Mucosa of stomach (tissue), 1 donor: ENCODE data around the gene BCAT1.
A peak's percentile ranks its signal among the peaks of the same experiment; 100 is the strongest.

Experiments used
- H3K27me3 ChIP-seq: one replicate; pipeline ENCODE4 v1.7.0; 2013; ENCODE audit warnings: mild to moderate bottlenecking, low read length; ENCODE audit not compliant: control insufficient read depth, insufficient read depth
- H3K36me3 ChIP-seq: one replicate; pipeline ENCODE4 v1.7.0; 2013; ENCODE audit warnings: low read length; ENCODE audit not compliant: control insufficient read depth, insufficient read depth
- H3K4me1 ChIP-seq: one replicate; pipeline ENCODE4 v1.7.0; 2013; ENCODE audit warnings: mild to moderate bottlenecking, low read length; ENCODE audit not compliant: control insufficient read depth, insufficient read depth
- H3K4me3 ChIP-seq: one replicate; pipeline ENCODE4 v1.7.0; 2013; ENCODE audit warnings: low read length
- H3K9ac ChIP-seq: one replicate; pipeline ENCODE4 v1.7.0; 2013; ENCODE audit warnings: mild to moderate bottlenecking, low read length, moderate library complexity
- H3K9me3 ChIP-seq: one replicate; pipeline ENCODE4 v1.7.0; 2013; ENCODE audit warnings: mild to moderate bottlenecking, low read length, moderate library complexity; ENCODE audit not compliant: control insufficient read depth
- donor health status: Pancreatic carcinoma.

BCAT1 gene

GRCh38 chr12:24948757-24949722, at the start of gene BCAT1:
BCAT1 (minus strand) TSS chr12:24949101; CDS start chr12:24948932, 169 bp downstream.
- peak within 1 kb of the TSS; percentile 41 for H3K9ac ChIP-seq
- peak within 1 kb of the TSS; percentile 40 for H3K4me3 ChIP-seq
- H3K4me1 ChIP-seq, result no peaks in the 10 kb centered on the region
- H3K9me3 ChIP-seq, result no peaks in the 10 kb centered on the region
- H3K36me3 ChIP-seq, result no peaks in the 10 kb centered on the region
- peaks cover 29% of the 10 kb centered on the region for H3K27me3 ChIP-seq

DNA sequence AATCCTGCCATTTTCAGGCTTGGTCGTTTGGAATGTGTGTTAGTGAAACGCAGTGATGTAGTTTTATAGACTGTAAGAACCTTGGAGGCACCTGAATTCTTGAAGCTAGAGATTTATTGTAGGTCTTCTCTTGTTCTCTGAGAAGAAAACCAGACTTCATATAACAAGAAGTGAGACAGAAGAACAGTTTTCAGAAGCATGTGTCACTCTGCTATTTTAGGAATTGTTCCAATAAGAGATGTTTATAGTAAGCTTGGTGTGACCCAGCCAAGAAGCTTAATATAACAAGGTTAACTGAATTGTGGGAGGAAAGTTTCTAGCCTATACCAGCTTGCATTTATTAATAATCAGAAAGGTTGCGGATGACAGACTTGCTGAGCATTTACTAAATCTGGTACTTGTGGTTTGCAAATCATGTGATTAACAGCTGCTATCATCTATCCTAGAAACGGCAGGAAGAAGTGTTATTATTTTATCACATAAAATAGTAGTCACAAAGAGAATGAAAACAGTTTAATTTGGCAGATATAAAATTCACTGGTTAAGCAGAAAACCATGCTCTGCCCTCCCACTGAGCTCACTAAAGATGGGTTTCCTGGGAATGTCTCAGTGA, 49.2 kb upstream of the BCAT1 start:
- Histone ChIP-seq H3K9ac (no peak overlapping the region), H3K27me3 (no peaks in the 10 kb centered on the region), H3K9me3 (no peaks in the 10 kb centered on the region), H3K36me3 (no peaks in the 10 kb centered on the region), H3K4me1 (no peaks in the 10 kb centered on the region), H3K4me3 (no peak overlapping the region)

GRCh38 chr12:24997496-24997895, 48.6 kb upstream of the BCAT1 start:
- H3K36me3 ChIP-seq, result no peaks in the 10 kb centered on the region
- no peaks in the 10 kb centered on the region for H3K27me3 ChIP-seq
- H3K9ac ChIP-seq, result no peak overlapping the region
- no peaks in the 10 kb centered on the region for H3K4me1 ChIP-seq
- no peak overlapping the region for H3K4me3 ChIP-seq
- no peaks in the 10 kb centered on the region for H3K9me3 ChIP-seq

DNA sequence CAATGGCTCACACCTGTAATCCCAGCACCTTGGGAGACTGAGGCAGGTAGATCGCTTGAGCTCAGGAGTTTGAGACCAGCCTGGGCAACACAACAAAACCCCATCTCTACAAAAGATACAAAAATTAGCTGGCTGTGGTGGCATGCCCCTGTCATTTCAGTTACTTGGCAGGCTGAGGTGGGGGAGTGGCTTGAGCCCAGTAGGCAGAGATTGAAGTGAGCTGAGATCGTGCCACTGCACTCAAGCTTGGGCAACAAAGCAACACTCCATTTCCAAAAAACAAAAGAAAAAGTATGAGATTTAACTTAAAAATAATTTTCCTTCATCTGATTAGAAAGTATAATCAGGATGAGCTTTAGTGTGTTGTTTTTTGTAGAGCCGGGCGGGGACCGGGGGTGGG, 47.9 kb upstream of the BCAT1 start:
- no peak overlapping the region for H3K4me3 ChIP-seq
- no peaks in the 10 kb centered on the region for H3K27me3 ChIP-seq
- H3K4me1 ChIP-seq, result no peaks in the 10 kb centered on the region
- no peak overlapping the region for H3K9ac ChIP-seq
- H3K36me3 ChIP-seq, result no peaks in the 10 kb centered on the region
- no peaks in the 10 kb centered on the region for H3K9me3 ChIP-seq

GRCh38 chr12:24996102-24996797, 47.3 kb upstream of the BCAT1 start:
- no peaks in the 10 kb centered on the region for H3K9me3 ChIP-seq
- no peaks in the 10 kb centered on the region for H3K27me3 ChIP-seq
- H3K36me3 ChIP-seq, result no peaks in the 10 kb centered on the region
- H3K9ac ChIP-seq, result no peak overlapping the region
- no peaks in the 10 kb centered on the region for H3K4me1 ChIP-seq
- no peak overlapping the region for H3K4me3 ChIP-seq

- H3K4me1 ChIP-seq, result no peaks in the 10 kb centered on the region
- no peak overlapping the region for H3K4me3 ChIP-seq
- H3K9ac ChIP-seq, result no peak overlapping the region
- no peaks in the 10 kb centered on the region for H3K9me3 ChIP-seq
- H3K36me3 ChIP-seq, result no peaks in the 10 kb centered on the region
- H3K27me3 ChIP-seq, result no peaks in the 10 kb centered on the region
These were observed 44.9 kb upstream of the BCAT1 start for GRCh38 chr12:24993793-24994192.

GRCh38 chr12:24991209-24992049, 42.5 kb upstream of the BCAT1 start:
- Histone ChIP-seq H3K27me3 (no peaks in the 10 kb centered on the region), H3K36me3 (no peaks in the 10 kb centered on the region), H3K9me3 (no peaks in the 10 kb centered on the region), H3K9ac (no peak overlapping the region), H3K4me3 (no peak overlapping the region), H3K4me1 (no peaks in the 10 kb centered on the region)

DNA sequence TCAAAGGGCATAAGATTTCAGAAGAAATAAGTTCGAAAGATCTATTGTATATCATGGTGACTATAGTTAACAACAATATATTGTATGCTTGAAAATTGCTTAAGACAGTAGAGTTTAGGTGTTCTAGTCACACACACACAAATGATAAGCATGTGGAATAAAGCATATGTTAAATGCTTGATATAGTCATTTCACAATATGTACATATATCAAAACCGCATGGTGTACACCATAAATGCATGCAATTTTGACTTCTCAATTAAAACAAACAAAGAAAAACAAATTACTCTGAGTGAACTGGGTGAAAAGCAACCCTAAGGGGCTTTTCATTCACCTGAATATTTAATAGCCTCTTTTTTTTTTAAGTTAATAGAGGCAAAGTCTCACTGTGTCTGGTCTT, 40.3 kb upstream of the BCAT1 start:
- Histone ChIP-seq H3K4me1 (no peaks in the 10 kb centered on the region), H3K36me3 (no peaks in the 10 kb centered on the region), H3K4me3 (no peak overlapping the region), H3K9ac (no peak overlapping the region), H3K9me3 (no peaks in the 10 kb centered on the region), H3K27me3 (no peaks in the 10 kb centered on the region)

DNA sequence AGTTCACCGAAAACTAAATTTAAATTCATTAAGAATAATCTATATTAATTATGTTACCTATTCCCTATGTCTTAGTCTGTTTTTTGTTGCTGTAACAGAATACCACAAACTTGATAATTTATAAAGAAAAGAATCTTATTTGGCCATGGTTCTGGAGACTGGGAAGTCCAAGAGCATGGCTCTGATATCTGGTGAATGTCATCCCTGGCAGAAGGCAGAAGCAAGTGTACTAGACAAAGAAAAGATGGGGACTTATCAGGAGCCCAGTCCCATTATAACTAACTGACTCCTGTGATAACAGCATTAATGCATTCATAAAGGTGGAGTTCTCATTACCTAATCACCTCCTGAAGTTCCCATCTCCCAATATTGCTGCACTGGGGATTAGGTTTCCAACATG, 33.3 kb upstream of the BCAT1 start:
- H3K4me1 ChIP-seq, result no peaks in the 10 kb centered on the region
- H3K36me3 ChIP-seq, result no peaks in the 10 kb centered on the region
- no peak overlapping the region for H3K9ac ChIP-seq
- H3K4me3 ChIP-seq, result no peak overlapping the region
- H3K27me3 ChIP-seq, result no peaks in the 10 kb centered on the region
- H3K9me3 ChIP-seq, result no peaks in the 10 kb centered on the region

DNA sequence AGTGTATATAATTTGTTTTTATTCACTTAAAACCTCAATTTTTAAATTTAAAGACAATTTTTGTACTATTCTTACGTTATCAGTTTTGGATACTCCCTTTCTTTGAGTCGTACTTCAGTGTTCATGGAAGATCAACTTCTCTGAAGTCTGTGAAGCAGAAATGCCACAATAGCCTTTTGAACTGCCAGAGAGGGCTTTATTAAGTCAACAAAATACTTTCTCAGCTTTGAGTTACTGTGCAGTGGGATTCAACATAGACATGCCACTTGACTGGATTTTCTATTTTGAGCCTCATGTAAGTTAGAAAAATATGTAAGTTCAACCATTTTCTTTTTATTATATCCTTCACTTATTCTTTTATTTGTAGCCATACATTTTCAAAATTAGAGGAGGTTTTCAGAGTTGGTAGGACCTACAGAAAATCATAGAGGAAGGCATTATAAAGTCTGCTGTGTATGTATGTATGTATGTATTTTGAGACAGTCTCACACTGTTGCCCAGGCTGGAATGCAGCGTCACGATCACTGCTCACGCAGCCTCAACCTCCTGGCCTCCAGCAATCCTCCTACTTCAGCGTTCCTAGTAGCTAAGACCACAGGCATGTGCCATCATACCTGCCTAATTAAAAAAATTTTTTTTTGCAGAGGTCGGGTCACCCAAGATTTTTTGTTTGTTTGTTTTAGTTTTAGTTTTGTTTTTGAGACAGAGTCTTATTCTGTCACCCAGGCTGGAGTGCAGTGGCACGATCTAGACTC, 31.3 kb upstream of the BCAT1 start:
- H3K4me3 ChIP-seq, result no peak overlapping the region
- no peaks in the 10 kb centered on the region for H3K27me3 ChIP-seq
- H3K9me3 ChIP-seq, result no peaks in the 10 kb centered on the region
- H3K4me1 ChIP-seq, result no peaks in the 10 kb centered on the region
- H3K36me3 ChIP-seq, result no peaks in the 10 kb centered on the region
- no peak overlapping the region for H3K9ac ChIP-seq

DNA sequence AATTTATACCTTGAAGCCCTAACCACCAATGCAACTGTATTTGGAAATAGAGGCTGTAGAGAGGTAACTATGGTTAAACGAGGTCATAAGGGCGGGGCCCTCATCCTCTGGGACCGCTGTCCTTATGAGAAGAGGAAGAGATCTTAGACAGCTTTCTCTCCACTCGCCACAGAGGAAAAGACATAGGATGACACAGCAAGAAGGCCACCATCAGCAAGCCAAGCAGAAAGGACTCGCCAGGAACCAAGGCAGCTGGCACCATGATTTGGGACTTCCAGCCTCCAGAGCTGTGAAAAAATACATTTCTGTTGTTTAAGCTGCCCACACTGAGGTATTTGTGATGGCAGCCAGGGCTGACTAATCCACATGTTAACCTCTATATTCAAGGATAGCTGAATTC, 30.4 kb upstream of the BCAT1 start:
- Histone ChIP-seq H3K4me3 (no peak overlapping the region), H3K27me3 (no peaks in the 10 kb centered on the region), H3K4me1 (no peaks in the 10 kb centered on the region), H3K9ac (no peak overlapping the region), H3K9me3 (no peaks in the 10 kb centered on the region), H3K36me3 (no peaks in the 10 kb centered on the region)
